NB4 (cell line): ENCODE results near the gene ERBB4.
"Not testable (repeated sequence)": the region's sequence is repeated elsewhere in the genome, so short reads cannot be mapped to it uniquely, and the experiment has no call there.

ENCODE experiments used
- MYC ChIP-seq: IDR thresholded peaks from 2 replicates; pipeline ENCODE4 v1.6.1; 2011; ENCODE audit warnings: low read depth, low read length
- POLR2A ChIP-seq: IDR thresholded peaks from 2 replicates; pipeline ENCODE4 v1.6.1; 2011; ENCODE audit warnings: mild to moderate bottlenecking; ENCODE audit not compliant: insufficient read length; ENCODE audit errors: extremely low read depth
- TF ChIP-seq, protein P1 (sequence below): IDR thresholded peaks from one replicate; pipeline ENCODE4 v1.5.1; 2012; ENCODE audit warnings: low read depth, low read length

DNA sequence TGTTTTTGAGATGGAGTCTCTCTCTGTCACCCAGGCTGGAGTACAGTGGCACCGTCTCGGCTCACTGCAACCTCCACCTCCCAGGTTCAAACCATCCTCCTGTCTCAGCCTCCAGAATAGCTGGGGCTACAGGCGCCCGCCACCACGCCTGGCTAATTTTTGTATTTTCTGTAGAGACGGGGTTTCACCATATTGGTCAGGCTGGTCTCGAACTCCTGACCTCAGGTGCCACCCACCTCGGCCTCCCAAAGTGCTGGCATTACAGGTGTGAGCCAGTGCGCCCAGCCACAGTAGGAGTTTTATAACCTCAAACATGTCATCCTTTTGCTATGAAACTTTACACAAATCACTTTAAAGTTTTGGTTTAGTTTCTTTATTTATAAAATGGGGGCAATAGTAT, 816.7 kb downstream of the ERBB4 start:
- TF ChIP-seq, protein P1, sequence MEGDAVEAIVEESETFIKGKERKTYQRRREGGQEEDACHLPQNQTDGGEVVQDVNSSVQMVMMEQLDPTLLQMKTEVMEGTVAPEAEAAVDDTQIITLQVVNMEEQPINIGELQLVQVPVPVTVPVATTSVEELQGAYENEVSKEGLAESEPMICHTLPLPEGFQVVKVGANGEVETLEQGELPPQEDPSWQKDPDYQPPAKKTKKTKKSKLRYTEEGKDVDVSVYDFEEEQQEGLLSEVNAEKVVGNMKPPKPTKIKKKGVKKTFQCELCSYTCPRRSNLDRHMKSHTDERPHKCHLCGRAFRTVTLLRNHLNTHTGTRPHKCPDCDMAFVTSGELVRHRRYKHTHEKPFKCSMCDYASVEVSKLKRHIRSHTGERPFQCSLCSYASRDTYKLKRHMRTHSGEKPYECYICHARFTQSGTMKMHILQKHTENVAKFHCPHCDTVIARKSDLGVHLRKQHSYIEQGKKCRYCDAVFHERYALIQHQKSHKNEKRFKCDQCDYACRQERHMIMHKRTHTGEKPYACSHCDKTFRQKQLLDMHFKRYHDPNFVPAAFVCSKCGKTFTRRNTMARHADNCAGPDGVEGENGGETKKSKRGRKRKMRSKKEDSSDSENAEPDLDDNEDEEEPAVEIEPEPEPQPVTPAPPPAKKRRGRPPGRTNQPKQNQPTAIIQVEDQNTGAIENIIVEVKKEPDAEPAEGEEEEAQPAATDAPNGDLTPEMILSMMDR = not testable (repeated sequence)
- TF ChIP-seq POLR2A, MYC: not testable (repeated sequence)
